ENCODE results near the gene ISM1. TPM values are rescaled to one million over a fixed set of nuclear protein-coding genes. Genes with fewer than 3 reads are reported as not detected.

ISM1 gene
- polyA plus RNA-seq, 1 donor from 2014 or later: not detected

DNA sequence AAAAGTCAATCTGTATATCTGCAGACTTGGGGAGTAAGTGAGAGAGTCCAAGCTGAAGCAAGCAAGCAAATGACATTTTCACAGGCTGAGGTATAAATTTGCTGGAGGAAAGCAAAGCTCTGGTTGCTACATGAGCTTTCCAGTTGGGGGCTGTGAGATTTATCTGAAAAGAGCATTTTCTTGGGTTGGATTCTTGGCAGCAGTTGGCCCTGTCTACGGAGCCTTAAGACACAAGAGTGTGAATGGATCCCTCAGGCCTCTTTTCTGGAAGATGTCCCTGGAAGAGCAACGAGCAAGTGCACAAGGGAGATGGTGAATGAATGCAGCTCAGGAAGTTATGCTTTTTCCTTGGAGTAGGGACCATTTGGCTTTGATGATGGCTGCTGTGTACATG, 30.8 kb downstream of the ISM1 start:
- H2AFZ ChIP-seq (ENCODE audit: low read depth, low read length): no peak overlapping the region
- H3K27me3 ChIP-seq (ENCODE audit: insufficient read depth, low read depth, low read length): no peaks in the 10 kb centered on the region
- TF ChIP-seq EP300 (conservative IDR thresholded peaks at IDR 0.05; ENCODE audit: poor library complexity, severe bottlenecking) (no peak), TAF1 (IDR thresholded peaks at IDR 0.05; ENCODE audit: low read depth) (no peak), SMC3 (conservative IDR thresholded peaks at IDR 0.05; ENCODE audit: poor library complexity) (no peak), RAD21 (conservative IDR thresholded peaks at IDR 0.05) (no peak), EZH2 (IDR thresholded peaks at IDR 0.05; ENCODE audit: borderline replicate concordance, insufficient read depth, low read length, poor library complexity, severe bottlenecking) (no peak), MXI1 (conservative IDR thresholded peaks at IDR 0.05; ENCODE audit: poor library complexity, severe bottlenecking) (no peak)
- TF ChIP-seq, protein P1, sequence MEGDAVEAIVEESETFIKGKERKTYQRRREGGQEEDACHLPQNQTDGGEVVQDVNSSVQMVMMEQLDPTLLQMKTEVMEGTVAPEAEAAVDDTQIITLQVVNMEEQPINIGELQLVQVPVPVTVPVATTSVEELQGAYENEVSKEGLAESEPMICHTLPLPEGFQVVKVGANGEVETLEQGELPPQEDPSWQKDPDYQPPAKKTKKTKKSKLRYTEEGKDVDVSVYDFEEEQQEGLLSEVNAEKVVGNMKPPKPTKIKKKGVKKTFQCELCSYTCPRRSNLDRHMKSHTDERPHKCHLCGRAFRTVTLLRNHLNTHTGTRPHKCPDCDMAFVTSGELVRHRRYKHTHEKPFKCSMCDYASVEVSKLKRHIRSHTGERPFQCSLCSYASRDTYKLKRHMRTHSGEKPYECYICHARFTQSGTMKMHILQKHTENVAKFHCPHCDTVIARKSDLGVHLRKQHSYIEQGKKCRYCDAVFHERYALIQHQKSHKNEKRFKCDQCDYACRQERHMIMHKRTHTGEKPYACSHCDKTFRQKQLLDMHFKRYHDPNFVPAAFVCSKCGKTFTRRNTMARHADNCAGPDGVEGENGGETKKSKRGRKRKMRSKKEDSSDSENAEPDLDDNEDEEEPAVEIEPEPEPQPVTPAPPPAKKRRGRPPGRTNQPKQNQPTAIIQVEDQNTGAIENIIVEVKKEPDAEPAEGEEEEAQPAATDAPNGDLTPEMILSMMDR (IDR thresholded peaks at IDR 0.05; ENCODE audit: poor library complexity, severe bottlenecking): no peak
- TF ChIP-seq, protein P2, sequence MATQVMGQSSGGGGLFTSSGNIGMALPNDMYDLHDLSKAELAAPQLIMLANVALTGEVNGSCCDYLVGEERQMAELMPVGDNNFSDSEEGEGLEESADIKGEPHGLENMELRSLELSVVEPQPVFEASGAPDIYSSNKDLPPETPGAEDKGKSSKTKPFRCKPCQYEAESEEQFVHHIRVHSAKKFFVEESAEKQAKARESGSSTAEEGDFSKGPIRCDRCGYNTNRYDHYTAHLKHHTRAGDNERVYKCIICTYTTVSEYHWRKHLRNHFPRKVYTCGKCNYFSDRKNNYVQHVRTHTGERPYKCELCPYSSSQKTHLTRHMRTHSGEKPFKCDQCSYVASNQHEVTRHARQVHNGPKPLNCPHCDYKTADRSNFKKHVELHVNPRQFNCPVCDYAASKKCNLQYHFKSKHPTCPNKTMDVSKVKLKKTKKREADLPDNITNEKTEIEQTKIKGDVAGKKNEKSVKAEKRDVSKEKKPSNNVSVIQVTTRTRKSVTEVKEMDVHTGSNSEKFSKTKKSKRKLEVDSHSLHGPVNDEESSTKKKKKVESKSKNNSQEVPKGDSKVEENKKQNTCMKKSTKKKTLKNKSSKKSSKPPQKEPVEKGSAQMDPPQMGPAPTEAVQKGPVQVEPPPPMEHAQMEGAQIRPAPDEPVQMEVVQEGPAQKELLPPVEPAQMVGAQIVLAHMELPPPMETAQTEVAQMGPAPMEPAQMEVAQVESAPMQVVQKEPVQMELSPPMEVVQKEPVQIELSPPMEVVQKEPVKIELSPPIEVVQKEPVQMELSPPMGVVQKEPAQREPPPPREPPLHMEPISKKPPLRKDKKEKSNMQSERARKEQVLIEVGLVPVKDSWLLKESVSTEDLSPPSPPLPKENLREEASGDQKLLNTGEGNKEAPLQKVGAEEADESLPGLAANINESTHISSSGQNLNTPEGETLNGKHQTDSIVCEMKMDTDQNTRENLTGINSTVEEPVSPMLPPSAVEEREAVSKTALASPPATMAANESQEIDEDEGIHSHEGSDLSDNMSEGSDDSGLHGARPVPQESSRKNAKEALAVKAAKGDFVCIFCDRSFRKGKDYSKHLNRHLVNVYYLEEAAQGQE (IDR thresholded peaks at IDR 0.05; ENCODE audit: borderline replicate concordance): no peak
- no peak overlapping the region for H3K9ac ChIP-seq (ENCODE audit: low read length)
- no peak overlapping the region for H3K4me3 ChIP-seq (ENCODE audit: low read length)
- H3K36me3 ChIP-seq (ENCODE audit: insufficient read depth, low read length): no peaks in the 10 kb centered on the region
- H3K9me2 ChIP-seq (ENCODE audit: insufficient read depth, low read length): no peaks in the 10 kb centered on the region
- H3F3A ChIP-seq (ENCODE audit: insufficient read depth, low read length, poor library complexity, severe bottlenecking): no peaks in the 10 kb centered on the region
- H3K27ac ChIP-seq (ENCODE audit: low read length): no peak overlapping the region
- no peaks in the 10 kb centered on the region for H4K20me1 ChIP-seq (ENCODE audit: insufficient read depth)
- no peaks in the 10 kb centered on the region for H3K9me3 ChIP-seq (ENCODE audit: low read length)
- H3K79me2 ChIP-seq (replicated peaks; ENCODE audit: insufficient read depth, low read length): no peaks in the 10 kb centered on the region
- no peak overlapping the region for H3K4me2 ChIP-seq (ENCODE audit: low read length)

DNA sequence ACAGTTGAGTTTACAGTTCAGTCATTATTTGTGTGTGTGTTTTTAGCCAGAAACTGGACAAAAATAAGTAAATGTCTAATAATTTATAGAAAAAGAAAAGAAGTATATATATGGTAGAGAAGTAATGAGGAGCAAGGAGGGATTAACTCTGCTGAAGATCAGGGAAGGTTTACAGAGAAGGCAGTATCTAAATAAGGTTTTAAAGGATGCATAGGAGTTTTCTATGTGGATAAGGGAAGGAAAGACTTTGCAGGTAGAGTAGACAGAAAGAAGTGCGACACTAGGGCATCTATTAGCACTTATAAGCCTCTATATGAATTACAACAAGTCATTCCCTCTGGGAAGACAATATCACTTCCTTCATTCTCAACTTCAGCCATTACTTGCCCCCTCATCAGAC, 34.3 kb downstream of the ISM1 start:
- Histone ChIP-seq H3K27me3 (ENCODE audit: insufficient read depth, low read depth, low read length) (no peaks in the 10 kb centered on the region), H3F3A (ENCODE audit: insufficient read depth, low read length, poor library complexity, severe bottlenecking) (no peaks in the 10 kb centered on the region), H3K4me2 (ENCODE audit: low read length) (no peak overlapping the region), H3K79me2 (replicated peaks; ENCODE audit: insufficient read depth, low read length) (no peaks in the 10 kb centered on the region), H3K9me3 (ENCODE audit: low read length) (no peaks in the 10 kb centered on the region), H3K36me3 (ENCODE audit: insufficient read depth, low read length) (no peaks in the 10 kb centered on the region), H4K20me1 (ENCODE audit: insufficient read depth) (no peaks in the 10 kb centered on the region), H2AFZ (ENCODE audit: low read depth, low read length) (no peak overlapping the region), H3K27ac (ENCODE audit: low read length) (no peak overlapping the region), H3K9ac (ENCODE audit: low read length) (no peak overlapping the region), H3K4me3 (ENCODE audit: low read length) (no peak overlapping the region), H3K9me2 (ENCODE audit: insufficient read depth, low read length) (no peaks in the 10 kb centered on the region)
- no peak for TF ChIP-seq EZH2 (IDR thresholded peaks at IDR 0.05; ENCODE audit: borderline replicate concordance, insufficient read depth, low read length, poor library complexity, severe bottlenecking)
- TF ChIP-seq MXI1 (conservative IDR thresholded peaks at IDR 0.05; ENCODE audit: poor library complexity, severe bottlenecking): no peak
- TF ChIP-seq, protein P1 (IDR thresholded peaks at IDR 0.05; ENCODE audit: poor library complexity, severe bottlenecking): no peak
- TF ChIP-seq TAF1 (IDR thresholded peaks at IDR 0.05; ENCODE audit: low read depth): no peak
- TF ChIP-seq POLR2AphosphoS5 (IDR thresholded peaks at IDR 0.05): no peak
- TF ChIP-seq, protein P2 (IDR thresholded peaks at IDR 0.05; ENCODE audit: borderline replicate concordance): no peak
- no peak for TF ChIP-seq EP300 (conservative IDR thresholded peaks at IDR 0.05; ENCODE audit: poor library complexity, severe bottlenecking)
- TF ChIP-seq SMC3 (conservative IDR thresholded peaks at IDR 0.05; ENCODE audit: poor library complexity): no peak
- TF ChIP-seq RAD21 (conservative IDR thresholded peaks at IDR 0.05): no peak

All from neural cell (in vitro differentiated cells).